ENCODE measurements around the gene PLCG1.

Gene PLCG1

GRCh38 chr20:41223112-41223511, 85.8 kb downstream of the PLCG1 start:
- no peak overlapping the region for H3K27ac ChIP-seq (ENCODE audit: low read depth, low read length)
- H3K4me3 ChIP-seq (ENCODE audit: low read length), result no peak overlapping the region
- no peaks in the 10 kb centered on the region for H3K9me3 ChIP-seq (ENCODE audit: insufficient read depth, low read depth, low read length)
- H3K36me3 ChIP-seq (ENCODE audit: insufficient read depth, low read length), result no peaks in the 10 kb centered on the region
- H3K27me3 ChIP-seq (ENCODE audit: insufficient read depth, low read length), result no peaks in the 10 kb centered on the region
- H3K4me1 ChIP-seq (ENCODE audit: insufficient read depth, low read length), result no peaks in the 10 kb centered on the region
- H3K9ac ChIP-seq (ENCODE audit: low read depth, low read length), result no peak overlapping the region

GRCh38 chr20:41224281-41224680, 86.9 kb downstream of the PLCG1 start:
- H3K27me3 ChIP-seq (ENCODE audit: insufficient read depth, low read length), result no peaks in the 10 kb centered on the region
- H3K4me3 ChIP-seq (ENCODE audit: low read length), result no peak overlapping the region
- no peaks in the 10 kb centered on the region for H3K4me1 ChIP-seq (ENCODE audit: insufficient read depth, low read length)
- H3K9me3 ChIP-seq (ENCODE audit: insufficient read depth, low read depth, low read length), result no peaks in the 10 kb centered on the region
- no peaks in the 10 kb centered on the region for H3K36me3 ChIP-seq (ENCODE audit: insufficient read depth, low read length)
- H3K27ac ChIP-seq (ENCODE audit: low read depth, low read length), result no peak overlapping the region
- H3K9ac ChIP-seq (ENCODE audit: low read depth, low read length), result no peak overlapping the region
- 92% methylated on average over 1 of the region's 1 CpG for WGBS

- Histone ChIP-seq H3K9me3 (ENCODE audit: insufficient read depth, low read depth, low read length) (no peaks in the 10 kb centered on the region), H3K4me1 (ENCODE audit: insufficient read depth, low read length) (no peaks in the 10 kb centered on the region), H3K27ac (ENCODE audit: low read depth, low read length) (no peak overlapping the region), H3K27me3 (ENCODE audit: insufficient read depth, low read length) (no peaks in the 10 kb centered on the region), H3K9ac (ENCODE audit: low read depth, low read length) (no peak overlapping the region), H3K4me3 (ENCODE audit: low read length) (no peak overlapping the region), H3K36me3 (ENCODE audit: insufficient read depth, low read length) (no peaks in the 10 kb centered on the region)
- WGBS, result 100% methylated on average over 1 of the region's 1 CpG
These were observed 87.7 kb downstream of the PLCG1 start for GRCh38 chr20:41225091-41225490.

GRCh38 chr20:41226426-41226825, 89.1 kb downstream of the PLCG1 start:
- WGBS, result 87% methylated on average over 1 of the region's 1 CpG
- H3K4me1 ChIP-seq (ENCODE audit: insufficient read depth, low read length), result no peaks in the 10 kb centered on the region
- no peaks in the 10 kb centered on the region for H3K9me3 ChIP-seq (ENCODE audit: insufficient read depth, low read depth, low read length)
- no peak overlapping the region for H3K4me3 ChIP-seq (ENCODE audit: low read length)
- no peak overlapping the region for H3K9ac ChIP-seq (ENCODE audit: low read depth, low read length)
- H3K27ac ChIP-seq (ENCODE audit: low read depth, low read length), result no peak overlapping the region
- H3K36me3 ChIP-seq (ENCODE audit: insufficient read depth, low read length), result no peaks in the 10 kb centered on the region
- H3K27me3 ChIP-seq (ENCODE audit: insufficient read depth, low read length), result no peaks in the 10 kb centered on the region
